Stomach (tissue), 4 donors: ENCODE results near the gene MTHFSD.

Source experiments
- EP300 ChIP-seq: sonication (generic); formaldehyde crosslinking; IDR thresholded peaks from one replicate; pipeline ENCODE4 v1.6.1; 2017; ENCODE audit warnings: antibody characterized with exemption
- POLR2A ChIP-seq, 4 donors: fragments of 450-650 bp; IDR thresholded peaks; one replicate each; pipeline ENCODE4 v1.6.1; 2016; ENCODE audit warnings: antibody characterized with exemption in 4 of 4, control low read depth in 2 of 4, mild to moderate bottlenecking in 1 of 4, moderate library complexity in 1 of 4
- POLR2AphosphoS5 ChIP-seq, 3 donors: sonication (generic); formaldehyde crosslinking; IDR thresholded peaks; one replicate each; pipeline ENCODE4 v1.6.1; 2016; ENCODE audit warnings: antibody characterized with exemption in 3 of 3
- TF ChIP-seq, protein P1 (sequence below), 7 experiments: fragments of 450-650 bp in 4 of 7; fragments of 200-600 bp in 3 of 7; sonication (generic) in 3 of 7; IDR thresholded peaks; one replicate each; pipeline ENCODE4 v1.5.1; 2016 to 2019; ENCODE audit warnings: antibody characterized with exemption in 7 of 7, control low read depth in 2 of 7, mild to moderate bottlenecking in 1 of 7

DNA sequence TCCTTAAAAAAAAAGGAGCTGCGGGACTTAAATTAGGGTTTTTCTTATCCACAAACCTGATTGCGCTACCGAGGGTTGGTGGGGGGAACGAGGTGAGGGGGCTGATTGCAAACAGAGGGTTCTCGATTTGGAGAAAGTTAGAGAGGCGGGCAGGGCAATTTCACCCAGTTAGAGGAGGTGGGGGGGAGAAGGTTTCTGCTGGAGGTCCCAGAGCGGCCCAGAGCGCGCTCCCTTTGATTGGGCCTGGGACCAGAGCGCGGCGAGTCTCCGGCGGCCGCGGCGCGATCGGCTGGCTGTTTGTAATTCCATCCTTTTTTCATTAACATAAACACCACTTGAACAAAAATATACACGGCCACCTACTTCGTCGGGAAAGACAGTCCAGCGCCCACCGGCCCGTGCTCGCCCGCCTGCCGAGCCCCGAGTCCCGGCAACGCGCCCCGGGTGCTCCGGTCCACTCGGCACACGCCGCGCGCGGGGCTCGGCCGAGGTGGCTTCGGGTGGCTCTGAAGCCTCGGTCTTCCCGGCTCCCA is 58.0 kb downstream of the MTHFSD start:
- TF ChIP-seq, protein P1, sequence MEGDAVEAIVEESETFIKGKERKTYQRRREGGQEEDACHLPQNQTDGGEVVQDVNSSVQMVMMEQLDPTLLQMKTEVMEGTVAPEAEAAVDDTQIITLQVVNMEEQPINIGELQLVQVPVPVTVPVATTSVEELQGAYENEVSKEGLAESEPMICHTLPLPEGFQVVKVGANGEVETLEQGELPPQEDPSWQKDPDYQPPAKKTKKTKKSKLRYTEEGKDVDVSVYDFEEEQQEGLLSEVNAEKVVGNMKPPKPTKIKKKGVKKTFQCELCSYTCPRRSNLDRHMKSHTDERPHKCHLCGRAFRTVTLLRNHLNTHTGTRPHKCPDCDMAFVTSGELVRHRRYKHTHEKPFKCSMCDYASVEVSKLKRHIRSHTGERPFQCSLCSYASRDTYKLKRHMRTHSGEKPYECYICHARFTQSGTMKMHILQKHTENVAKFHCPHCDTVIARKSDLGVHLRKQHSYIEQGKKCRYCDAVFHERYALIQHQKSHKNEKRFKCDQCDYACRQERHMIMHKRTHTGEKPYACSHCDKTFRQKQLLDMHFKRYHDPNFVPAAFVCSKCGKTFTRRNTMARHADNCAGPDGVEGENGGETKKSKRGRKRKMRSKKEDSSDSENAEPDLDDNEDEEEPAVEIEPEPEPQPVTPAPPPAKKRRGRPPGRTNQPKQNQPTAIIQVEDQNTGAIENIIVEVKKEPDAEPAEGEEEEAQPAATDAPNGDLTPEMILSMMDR (IDR thresholded peaks at IDR 0.05) = no peak
- TF ChIP-seq POLR2AphosphoS5 (IDR thresholded peaks at IDR 0.05) (no peak), POLR2A (IDR thresholded peaks at IDR 0.05) (no peak), EP300 (no peak)
